NCI-H82 (cell line): ENCODE measurements around the gene GRK4.

Experiments used
- DNase-seq: peaks from one replicate; lab custom pipeline; 2025; lab: John Stamatoyannopoulos, UW

Gene GRK4

DNA sequence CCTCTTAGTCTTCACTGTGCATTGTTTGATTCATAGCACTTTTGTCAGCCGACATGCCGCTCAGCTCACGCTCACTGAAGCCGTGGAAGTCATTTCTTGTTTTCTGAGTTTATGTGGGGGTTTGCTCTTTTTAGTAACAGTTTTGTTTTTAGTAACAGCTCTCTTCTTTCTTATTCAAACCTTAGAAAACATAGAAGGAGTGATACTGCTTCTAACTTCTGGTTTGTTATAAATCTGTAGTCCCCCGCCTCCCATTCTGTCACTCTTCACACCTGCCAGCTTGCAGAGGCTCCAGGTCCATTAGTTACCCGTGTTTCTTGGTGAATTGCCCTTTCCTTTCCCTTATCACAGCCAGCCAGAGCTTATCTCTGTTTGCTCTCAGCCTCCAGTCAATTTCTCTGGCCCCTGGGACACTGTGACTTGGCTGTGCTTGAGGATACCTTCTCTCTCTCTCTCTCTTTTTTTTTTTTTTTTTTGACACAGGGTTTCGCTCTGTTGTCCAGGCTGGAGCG, 50.5 kb downstream of the GRK4 start:
- no peak for DNase-seq

DNA sequence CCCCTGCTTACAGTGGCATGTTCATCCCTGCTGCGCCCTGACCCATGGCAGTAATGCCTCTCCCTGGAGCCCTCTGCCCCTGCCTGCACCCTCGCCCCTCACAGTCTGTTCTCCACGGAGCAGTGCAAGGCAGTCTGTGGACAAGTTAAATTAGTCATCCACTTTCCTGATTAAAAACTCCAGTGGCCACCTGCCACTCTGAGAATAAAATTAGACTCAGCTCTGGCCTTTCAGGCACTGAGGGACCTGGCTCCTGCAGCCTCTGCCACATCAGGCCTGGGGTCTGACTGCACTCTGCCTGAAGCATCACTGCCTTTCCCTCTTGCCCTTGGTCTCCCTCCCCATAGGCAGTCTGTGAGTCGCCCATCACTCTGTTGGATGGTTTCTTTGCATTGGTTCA, 53.6 kb downstream of the GRK4 start:
- DNase-seq: peak; percentile 5

- no peak for DNase-seq
Measured at GRCh38 chr4:3017504-3017903, 54.1 kb downstream of the GRK4 start.

GRCh38 chr4:3019145-3019846, 55.9 kb downstream of the GRK4 start:
- DNase-seq: no peak

- DNase-seq: no peak
Measured at GRCh38 chr4:3021127-3021526, 57.8 kb downstream of the GRK4 start.

DNA sequence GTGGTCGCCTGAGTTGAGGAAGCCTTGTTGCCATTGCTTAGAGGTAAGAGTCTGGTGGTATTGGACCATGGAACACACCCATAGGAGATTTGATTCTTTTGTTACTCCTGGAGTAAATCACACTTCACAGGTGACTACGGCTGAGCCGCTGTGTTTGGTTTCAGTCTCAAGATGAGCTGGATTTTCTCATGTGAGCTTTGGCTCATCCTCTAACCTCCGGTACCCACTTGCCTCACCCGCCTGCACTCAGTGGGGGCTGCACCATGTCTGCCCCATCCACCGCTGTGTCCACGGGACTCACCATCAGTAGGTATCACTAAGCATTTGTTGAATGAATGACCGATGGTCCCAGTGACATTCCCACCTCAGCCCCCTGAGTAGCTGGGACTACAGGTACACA, 58.3 kb downstream of the GRK4 start:
- DNase-seq: no peak

DNA sequence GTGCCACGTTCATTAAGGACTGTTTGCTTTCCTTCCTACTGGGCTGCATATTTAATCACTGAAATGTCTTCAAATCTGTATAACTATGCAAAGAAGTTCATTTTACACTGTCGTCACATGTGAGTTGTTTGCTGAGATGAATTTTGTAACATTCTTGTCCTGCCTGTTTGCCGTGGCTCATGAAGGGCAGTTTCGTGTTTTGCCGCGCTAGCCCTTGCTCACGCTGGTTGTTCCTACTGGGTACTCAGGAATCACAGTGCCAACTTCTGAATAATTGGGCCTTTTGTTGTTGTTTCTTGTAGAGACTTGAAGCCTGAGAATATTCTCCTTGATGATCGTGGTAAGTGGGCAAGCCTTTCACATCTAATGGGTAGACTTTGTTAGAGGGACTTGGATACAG, 58.7 kb downstream of the GRK4 start:
- no peak for DNase-seq

DNA sequence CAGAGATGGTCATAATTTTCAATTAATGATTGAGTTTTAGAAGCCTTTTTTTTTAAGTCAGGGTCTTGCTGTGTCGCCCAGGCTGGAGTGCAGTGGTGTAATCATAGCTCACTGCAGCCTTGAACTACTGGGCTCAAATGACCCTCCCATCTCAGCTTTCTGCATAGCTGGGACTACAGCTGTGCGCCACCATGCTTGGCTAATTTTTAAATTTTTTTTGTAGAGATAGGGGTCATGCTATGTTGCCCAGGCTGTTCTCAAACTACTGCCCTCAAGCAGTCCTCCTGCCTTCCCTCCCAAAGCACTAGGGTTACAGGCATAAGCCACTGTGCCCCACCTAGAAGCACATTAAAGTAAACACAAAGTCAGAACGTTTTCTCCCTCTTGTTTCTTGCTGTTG, 59.3 kb downstream of the GRK4 start:
- no peak for DNase-seq

GRCh38 chr4:3025881-3026280, 62.5 kb downstream of the GRK4 start:
- DNase-seq: no peak

- DNase-seq: no peak
Measured at GRCh38 chr4:3026540-3026939, 63.2 kb downstream of the GRK4 start.

DNA sequence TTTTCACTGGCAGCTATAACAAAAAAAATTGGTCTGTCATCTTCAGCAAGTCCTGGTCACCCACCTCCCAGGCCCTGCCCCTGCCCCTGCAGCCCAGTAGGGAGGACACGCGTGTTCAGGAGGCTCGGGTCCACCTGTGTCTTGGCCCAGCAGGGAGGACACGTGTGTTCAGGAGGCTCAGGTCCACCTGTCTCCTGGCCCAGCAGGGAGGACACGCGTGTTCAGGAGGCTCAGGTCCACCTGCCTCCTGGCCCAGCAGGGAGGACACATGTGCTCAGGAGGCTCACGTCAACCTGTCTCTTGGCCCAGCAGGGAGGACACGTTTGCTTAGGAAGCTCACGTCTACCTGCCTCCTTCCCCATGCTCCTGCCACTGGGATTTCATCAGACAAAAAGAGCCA, 66.1 kb downstream of the GRK4 start:
- no peak for DNase-seq

- DNase-seq: no peak
Measured at GRCh38 chr4:3030566-3031356, 67.4 kb downstream of the GRK4 start.

- DNase-seq: no peak
Measured at GRCh38 chr4:3031357-3032082, 68.1 kb downstream of the GRK4 start.

- no peak for DNase-seq
Measured at GRCh38 chr4:3034231-3034630, 70.9 kb downstream of the GRK4 start.

- DNase-seq: no peak
Measured at GRCh38 chr4:3035249-3035648, 71.9 kb downstream of the GRK4 start.

GRCh38 chr4:3035674-3036073, 72.3 kb downstream of the GRK4 start:
- DNase-seq: no peak

GRCh38 chr4:3036131-3036952, 73.0 kb downstream of the GRK4 start:
- DNase-seq: no peak

- no peak for DNase-seq
Measured at GRCh38 chr4:3037957-3038461, 74.6 kb downstream of the GRK4 start.

- DNase-seq: no peak
Measured at GRCh38 chr4:3039706-3040366, 76.5 kb downstream of the GRK4 start.

DNA sequence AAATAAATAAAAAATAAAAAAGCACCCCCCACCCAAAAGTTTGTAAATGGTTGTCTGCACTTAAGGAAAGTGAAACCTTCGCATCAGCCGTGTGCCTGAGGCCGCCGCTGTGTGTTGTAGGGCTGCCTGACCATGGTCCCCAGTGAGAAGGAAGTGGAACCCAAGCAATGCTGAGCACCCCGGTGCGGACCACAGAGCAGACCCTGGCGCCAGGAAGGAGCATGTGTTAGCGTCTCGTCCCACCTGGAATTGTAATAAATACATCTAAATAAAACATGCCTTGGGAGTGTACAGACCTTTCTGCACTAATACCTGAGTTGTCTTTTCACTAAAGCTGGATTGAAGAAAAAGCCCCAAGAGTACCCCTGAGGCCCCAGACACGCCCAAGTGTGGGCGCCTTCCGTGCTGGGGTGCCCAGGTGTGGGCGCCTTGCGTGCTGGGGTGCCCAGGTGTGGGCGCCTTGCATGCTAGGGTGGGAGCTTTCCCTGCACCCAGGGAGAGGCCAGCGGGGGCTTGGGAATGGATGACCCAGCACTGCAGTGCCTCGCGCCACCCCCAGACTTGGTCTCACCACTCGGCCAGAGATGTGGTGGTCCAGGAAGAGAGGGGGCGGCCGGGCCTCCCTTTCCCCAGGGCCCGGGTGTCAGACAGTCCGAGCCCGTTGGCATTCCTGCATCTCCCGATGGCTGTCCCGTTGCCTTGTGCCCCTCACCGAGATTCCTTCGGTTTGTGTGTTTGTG, 77.3 kb downstream of the GRK4 start:
- DNase-seq: no peak
